Measurements from ENCODE around the gene CD180. TPM values are rescaled to one million over a fixed set of nuclear protein-coding genes. Genes with fewer than 3 reads are reported as not detected.

CD180 gene
- total and polyA plus RNA-seq, 9 of the 15 experiments (the other 6 are each of a cell fraction or from before 2014, with no cell fraction given) = 0.01 to 0.07 TPM; not detected in 7

GRCh38 chr5:67200809-67201562 is 4.4 kb upstream of the CD180 start:
- intact Hi-C loops (cut with micrococcal nuclease) = no loop called here
- no TSS peak for BruUV-seq (replicated peaks)
- peaks cover 6 to 22% of the 10 kb centered on the region in 2 experiments; a peak in 3 of 5 replicates for H3K27me3 ChIP-seq (ENCODE audit: control insufficient read depth in 2 of 2, insufficient read depth in 2 of 2, low read length in 2 of 2)
- ChIA-PET CTCF (ENCODE audit: low intra/inter-chr PET ratio) (no interaction called here), POLR2A (no interaction called here)
- no peak overlapping the region for H3K27ac ChIP-seq (ENCODE audit: extremely low read depth, low read depth, low read length)
- H3K36me3 ChIP-seq (ENCODE audit: control insufficient read depth, insufficient read depth, low read length) = no peaks in the 10 kb centered on the region
- FAIRE-seq (no peak), DNase-seq (ENCODE audit: extremely low read depth in 1 of 4, low spot score in 3 of 4) (no peak), ATAC-seq (no peak)
- no peaks in the 10 kb centered on the region for H3K79me2 ChIP-seq (ENCODE audit: control insufficient read depth, insufficient read depth, low read length)
- no peaks in the 10 kb centered on the region; the same call in 1 of the 2 replicates for H4K20me1 ChIP-seq (replicated peaks; ENCODE audit: control insufficient read depth, insufficient read depth, low read length)
- no peak overlapping the region for H3K9ac ChIP-seq (ENCODE audit: insufficient read depth in 1 of 2, low read depth in 2 of 2, low read length in 2 of 2)
- no peak overlapping the region for H3K4me2 ChIP-seq (ENCODE audit: insufficient read depth, low read length)
- in situ Hi-C loops (cut with MboI) = no loop called here
- H2AFZ ChIP-seq (ENCODE audit: low read depth, low read length) = no peak overlapping the region
- no peaks in the 10 kb centered on the region for H3K4me1 ChIP-seq (replicated peaks in 1 of 2; ENCODE audit: control insufficient read depth in 2 of 2, insufficient read depth in 2 of 2, low read length in 2 of 2)
- 25% methylated on average over 2 of the region's 2 CpGs for WGBS (ENCODE audit: insufficient coverage, low coverage, missing lambda C conversion rate)
- H3K9me1 ChIP-seq (ENCODE audit: control insufficient read depth, insufficient read depth, low read length) = no peaks in the 10 kb centered on the region
- no peaks in the 10 kb centered on the region for H3K9me3 ChIP-seq (replicated peaks; ENCODE audit: control insufficient read depth, insufficient read depth, low read depth, low read length)
- no peak overlapping the region for H3K4me3 ChIP-seq
- TF ChIP-seq DLX4 (CRISPR knock-in tag; IDR thresholded peaks at IDR 0.05) (no peak), ZBTB33 (CRISPR knock-in tag; IDR thresholded peaks at IDR 0.05) (no peak), RHOXF2B (CRISPR knock-in tag; conservative IDR thresholded peaks at IDR 0.05) (no peak), NONO (IDR thresholded peaks at IDR 0.05; ENCODE audit: low read depth in 2 of 2, low read length in 1 of 2) (no peak), MCM5 (IDR thresholded peaks at IDR 0.05; ENCODE audit: low read depth) (no peak), ZBTB11 (CRISPR knock-in tag; IDR thresholded peaks at IDR 0.05) (no peak), MYNN (IDR thresholded peaks at IDR 0.05) (no peak), MYNN (CRISPR knock-in tag; IDR thresholded peaks at IDR 0.05) (no peak), TFE3 (CRISPR knock-in tag; IDR thresholded peaks at IDR 0.05) (no peak), SRF (CRISPR knock-in tag; IDR thresholded peaks at IDR 0.05) (no peak), PYGO2 (tag; IDR thresholded peaks at IDR 0.05) (no peak)

All from K562 (cell line).